Stomach (tissue), 9 donors: Measurements from ENCODE around the gene ERBB4. TPM values are rescaled to one million over a fixed set of nuclear protein-coding genes. Genes with fewer than 3 reads are reported as not detected.

Source experiments
- DNase-seq, 2 donors: peaks; one replicate each; pipeline versions ENCODE4 v3.0.0 to v3.0.0-alpha.2; 2013 to 2019
- H3K27ac ChIP-seq, 5 donors: fragments of 200-600 bp in 4 of 5; sonication (generic) in 4 of 5; one replicate each; pipeline ENCODE4 v1.5.1; 2013 to 2019; ENCODE audit warnings: mild to moderate bottlenecking in 1 of 5, moderate library complexity in 1 of 5
- H3K27me3 ChIP-seq, 3 donors: fragments of 200-600 bp; sonication (generic); one replicate each; pipeline ENCODE4 v1.5.1; 2017 to 2019; ENCODE audit warnings: mixed run types in 1 of 3
- H3K36me3 ChIP-seq, 4 donors: fragments of 200-600 bp; sonication (generic); 1 replicate in 3 of 4; 2 replicates in 1 of 4; pipeline ENCODE4 v1.5.1; 2016 to 2019
- H3K4me1 ChIP-seq, 4 donors: fragments of 200-600 bp; sonication (generic); one replicate each; pipeline ENCODE4 v1.5.1; 2016 to 2019
- H3K4me3 ChIP-seq, 4 donors: fragments of 200-600 bp; sonication (generic) in 3 of 4; one replicate each; pipeline ENCODE4 v1.5.1; 2016 to 2019; ENCODE audit warnings: mild to moderate bottlenecking in 1 of 4
- H3K9me3 ChIP-seq, 4 donors: fragments of 200-600 bp; sonication (generic); one replicate each; pipeline ENCODE4 v1.5.1; 2016 to 2019
- EP300 ChIP-seq: sonication (generic); formaldehyde crosslinking; IDR thresholded peaks from one replicate; pipeline ENCODE4 v1.6.1; 2017; ENCODE audit warnings: antibody characterized with exemption
- POLR2A ChIP-seq, 4 donors: fragments of 450-650 bp; IDR thresholded peaks; one replicate each; pipeline ENCODE4 v1.6.1; 2016; ENCODE audit warnings: antibody characterized with exemption in 4 of 4, control low read depth in 2 of 4, mild to moderate bottlenecking in 1 of 4, moderate library complexity in 1 of 4
- POLR2AphosphoS5 ChIP-seq, 3 donors: sonication (generic); formaldehyde crosslinking; IDR thresholded peaks; one replicate each; pipeline ENCODE4 v1.6.1; 2016; ENCODE audit warnings: antibody characterized with exemption in 3 of 3
- WGBS, 5 donors: extraction: QIAGEN DNeasy Blood & Tissue Kit in 3 of 5; methylation state at CpG; one replicate each; pipeline versions ENCODE4 v1.1.5 to v1.1.7; 2013 to 2018; 5-methylcytosine and 5-hydroxymethylcytosine counted together
- intact Hi-C: fragments of 100-400 bp; cut with DNase I; formaldehyde crosslinking; loops from one replicate; pipeline ENCODE4 v1.15.1; 2023; ENCODE audit warnings: low total_unique reads
- polyA plus RNA-seq, 3 donors: library from polyadenylated mRNA; stranded (reverse); fragments of 200-250 nt; gene quantifications; one replicate each; pipeline ENCODE4 v1.2.3, GENCODE V29; 2013
- total RNA-seq, 5 donors: library from RNA; depleted of rRNA; stranded (reverse); fragments of >200 nt; gene quantifications; one replicate each; pipeline versions ENCODE4 v1.1.0 to v1.2.3, GENCODE V29; 2014 to 2016
- TF ChIP-seq, protein P1 (sequence below), 7 experiments: fragments of 450-650 bp in 4 of 7; fragments of 200-600 bp in 3 of 7; sonication (generic) in 3 of 7; IDR thresholded peaks; one replicate each; pipeline ENCODE4 v1.5.1; 2016 to 2019; ENCODE audit warnings: antibody characterized with exemption in 7 of 7, control low read depth in 2 of 7, mild to moderate bottlenecking in 1 of 7
- donor health status: healthy with polysubstance abuse.
- donor health status: Bipolar disorder and iron deficiency.
- donor health status: healthy.

Gene ERBB4
- total and polyA plus RNA-seq, 8 donors = 0.12 to 2.5 (median 0.45) TPM; not detected in 1

DNA sequence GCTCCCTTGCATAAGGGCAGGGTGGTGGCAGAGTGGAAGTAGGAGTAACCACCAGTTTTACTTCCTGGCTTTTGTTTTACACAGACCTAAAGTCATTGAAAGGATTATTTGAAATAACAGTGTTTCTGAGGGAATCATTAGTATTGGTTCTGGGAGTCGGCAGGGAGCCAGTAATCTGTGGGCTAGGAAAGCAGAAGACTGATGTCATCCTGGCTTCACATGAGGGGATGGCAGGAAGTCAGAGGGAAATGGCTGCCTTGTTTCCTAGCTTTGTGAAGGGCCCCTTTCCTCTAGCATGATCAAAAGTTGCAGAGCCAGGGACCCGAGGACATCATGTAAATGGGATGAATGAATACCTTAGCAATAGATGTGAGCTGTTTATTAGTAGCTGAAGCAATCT lies 1189.6 kb downstream of the ERBB4 start:
- intact Hi-C loops = no loop called here
- peak in 1 of 2 donors; percentile 11 for DNase-seq
- H3K4me1 ChIP-seq = no peaks in the 10 kb centered on the region
- TF ChIP-seq, protein P1, sequence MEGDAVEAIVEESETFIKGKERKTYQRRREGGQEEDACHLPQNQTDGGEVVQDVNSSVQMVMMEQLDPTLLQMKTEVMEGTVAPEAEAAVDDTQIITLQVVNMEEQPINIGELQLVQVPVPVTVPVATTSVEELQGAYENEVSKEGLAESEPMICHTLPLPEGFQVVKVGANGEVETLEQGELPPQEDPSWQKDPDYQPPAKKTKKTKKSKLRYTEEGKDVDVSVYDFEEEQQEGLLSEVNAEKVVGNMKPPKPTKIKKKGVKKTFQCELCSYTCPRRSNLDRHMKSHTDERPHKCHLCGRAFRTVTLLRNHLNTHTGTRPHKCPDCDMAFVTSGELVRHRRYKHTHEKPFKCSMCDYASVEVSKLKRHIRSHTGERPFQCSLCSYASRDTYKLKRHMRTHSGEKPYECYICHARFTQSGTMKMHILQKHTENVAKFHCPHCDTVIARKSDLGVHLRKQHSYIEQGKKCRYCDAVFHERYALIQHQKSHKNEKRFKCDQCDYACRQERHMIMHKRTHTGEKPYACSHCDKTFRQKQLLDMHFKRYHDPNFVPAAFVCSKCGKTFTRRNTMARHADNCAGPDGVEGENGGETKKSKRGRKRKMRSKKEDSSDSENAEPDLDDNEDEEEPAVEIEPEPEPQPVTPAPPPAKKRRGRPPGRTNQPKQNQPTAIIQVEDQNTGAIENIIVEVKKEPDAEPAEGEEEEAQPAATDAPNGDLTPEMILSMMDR (IDR thresholded peaks at IDR 0.05) = no peak
- TF ChIP-seq POLR2A (IDR thresholded peaks at IDR 0.05) (no peak), POLR2AphosphoS5 (IDR thresholded peaks at IDR 0.05) (no peak), EP300 (no peak)
- H3K27ac ChIP-seq = no peak overlapping the region
- 49 to 78% (median 63%) methylated on average over 2 of the region's 2 CpGs for WGBS, 5 donors
- no peak overlapping the region for H3K4me3 ChIP-seq
- no peaks in the 10 kb centered on the region for H3K36me3 ChIP-seq
- no peaks in the 10 kb centered on the region for H3K27me3 ChIP-seq
- H3K9me3 ChIP-seq = peaks cover 0 to 5% (median 0%) of the 10 kb centered on the region in 4 donors

DNA sequence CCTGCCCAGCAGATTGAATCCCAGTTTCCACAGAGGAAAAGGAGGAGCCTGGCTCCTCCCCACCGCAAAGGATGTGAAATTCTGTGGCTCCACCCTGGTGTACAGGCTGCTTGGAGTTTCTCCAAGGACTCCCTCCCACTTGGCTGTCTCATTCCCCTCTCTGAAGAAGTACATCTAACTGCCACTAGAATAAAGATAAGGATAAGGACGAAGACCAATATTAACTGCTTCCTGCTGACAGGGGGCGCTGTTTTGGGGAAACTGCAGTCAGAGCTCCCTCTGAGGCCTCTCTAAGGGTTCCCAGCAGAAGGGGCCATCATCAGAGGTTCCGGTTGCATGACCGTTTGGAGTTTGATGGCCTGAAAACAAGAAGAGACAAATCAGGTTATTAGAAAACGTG lies 1191.3 kb downstream of the ERBB4 start:
- no peak overlapping the region for H3K4me3 ChIP-seq
- no peaks in the 10 kb centered on the region for H3K4me1 ChIP-seq
- H3K27me3 ChIP-seq = no peaks in the 10 kb centered on the region
- no peak overlapping the region for H3K27ac ChIP-seq
- DNase-seq = no peak
- no peaks in the 10 kb centered on the region for H3K36me3 ChIP-seq
- WGBS, 5 donors = 68 to 75% (median 71%) methylated on average over 6 of the region's 6 CpGs
- intact Hi-C loops = no loop called here
- peaks cover 0 to 5% (median 0%) of the 10 kb centered on the region in 4 donors for H3K9me3 ChIP-seq
- no peak for TF ChIP-seq POLR2A (IDR thresholded peaks at IDR 0.05)
- TF ChIP-seq, protein P1 (IDR thresholded peaks at IDR 0.05) = no peak
- TF ChIP-seq POLR2AphosphoS5 (IDR thresholded peaks at IDR 0.05) = no peak
- no peak for TF ChIP-seq EP300

DNA sequence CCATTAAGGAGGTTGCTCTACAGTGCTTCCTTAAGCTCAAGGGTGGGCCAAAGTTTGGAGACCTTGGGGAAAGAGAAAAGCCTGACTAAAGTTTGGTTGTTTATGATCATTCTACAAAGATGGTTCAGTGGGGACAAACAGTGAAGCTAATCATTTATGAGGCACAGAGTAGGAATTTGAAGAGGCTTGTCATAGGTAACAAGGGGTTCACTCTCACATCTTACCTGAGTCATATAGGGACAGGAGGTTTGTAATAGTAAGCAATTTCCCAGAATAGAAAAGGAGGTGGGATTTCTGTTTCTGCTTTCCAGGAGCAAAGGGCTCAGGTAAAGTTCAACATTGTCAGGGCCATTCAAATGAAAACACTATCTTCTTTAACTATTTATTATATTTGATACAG lies 1194.3 kb downstream of the ERBB4 start:
- H3K4me1 ChIP-seq = no peaks in the 10 kb centered on the region
- TF ChIP-seq, protein P1 (IDR thresholded peaks at IDR 0.05) = no peak
- TF ChIP-seq POLR2A (IDR thresholded peaks at IDR 0.05) = no peak
- no peak for TF ChIP-seq POLR2AphosphoS5 (IDR thresholded peaks at IDR 0.05)
- H3K27ac ChIP-seq = no peak overlapping the region
- peaks cover 0 to 5% (median 0%) of the 10 kb centered on the region in 4 donors for H3K9me3 ChIP-seq
- no peak overlapping the region for H3K4me3 ChIP-seq
- no peaks in the 10 kb centered on the region for H3K27me3 ChIP-seq
- no peak for DNase-seq
- intact Hi-C loops = no loop called here
- H3K36me3 ChIP-seq = no peaks in the 10 kb centered on the region

DNA sequence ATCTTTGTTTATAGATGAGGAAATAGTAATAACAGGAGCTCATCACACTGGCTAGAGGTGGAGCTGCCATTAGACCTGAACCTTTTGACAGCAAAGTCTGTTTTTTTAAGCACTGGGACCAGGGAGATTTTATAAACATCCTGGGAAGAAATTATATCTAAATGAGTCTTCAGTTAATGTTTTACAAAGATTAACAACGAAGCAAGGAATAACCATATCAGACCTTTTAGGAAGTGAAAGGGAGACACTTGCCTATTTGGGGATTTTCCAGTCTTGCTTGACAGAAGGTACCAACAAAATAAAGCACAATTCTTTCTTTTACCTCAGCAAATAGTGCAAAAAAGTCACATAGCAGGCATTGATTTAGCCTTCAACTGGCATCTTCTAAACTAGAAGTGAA lies 1205.2 kb downstream of the ERBB4 start:
- no peaks in the 10 kb centered on the region for H3K27me3 ChIP-seq
- H3K9me3 ChIP-seq = no peaks in the 10 kb centered on the region
- no peak overlapping the region for H3K4me3 ChIP-seq
- DNase-seq = no peak
- WGBS, 5 donors = 4 to 11% (median 7%) methylated on average over 1 of the region's 1 CpG
- H3K4me1 ChIP-seq = no peaks in the 10 kb centered on the region
- TF ChIP-seq, protein P1 (IDR thresholded peaks at IDR 0.05) = no peak
- TF ChIP-seq POLR2AphosphoS5 (IDR thresholded peaks at IDR 0.05) = no peak
- TF ChIP-seq POLR2A (IDR thresholded peaks at IDR 0.05) = no peak
- no peak for TF ChIP-seq EP300
- H3K36me3 ChIP-seq = no peaks in the 10 kb centered on the region
- H3K27ac ChIP-seq = no peak overlapping the region
- intact Hi-C loops = no loop called here
